HG02588 (cell line): Measurements from ENCODE around the gene USP35.
"Not testable (repeated sequence)": the region's sequence is repeated elsewhere in the genome, so short reads cannot be mapped to it uniquely, and the experiment has no call there.

Experiments
- ATAC-seq: cut with Tn5 transposase; IDR thresholded peaks from one replicate; pipeline ENCODE4 v1.9.1; 2021; ENCODE audit warnings: mild to moderate bottlenecking, moderate library complexity; ENCODE audit not compliant: unreplicated experiment

USP35 gene

DNA sequence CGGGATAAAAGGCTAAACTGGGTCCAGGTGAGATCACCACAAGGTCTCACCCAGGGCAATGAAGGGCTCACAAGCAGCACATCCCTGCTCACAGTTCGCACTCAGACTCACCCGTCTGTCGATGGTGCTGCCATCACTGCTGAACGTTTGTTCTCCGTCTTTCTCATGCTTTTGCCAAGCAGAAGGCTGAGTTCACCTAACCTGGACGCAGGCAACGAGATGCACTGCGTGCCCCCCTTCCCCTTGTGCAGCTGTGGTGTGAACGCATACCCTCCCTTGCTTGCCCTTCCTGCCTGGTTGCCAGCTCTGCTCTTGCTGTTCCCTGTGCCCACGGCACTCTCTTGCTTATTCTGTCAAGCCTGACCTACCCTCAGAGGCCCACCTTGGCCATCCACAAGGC, 18.3 kb upstream of the USP35 start:
- no peak for ATAC-seq

GRCh38 chr11:78170874-78171549, 17.7 kb upstream of the USP35 start:
- no peak for ATAC-seq

DNA sequence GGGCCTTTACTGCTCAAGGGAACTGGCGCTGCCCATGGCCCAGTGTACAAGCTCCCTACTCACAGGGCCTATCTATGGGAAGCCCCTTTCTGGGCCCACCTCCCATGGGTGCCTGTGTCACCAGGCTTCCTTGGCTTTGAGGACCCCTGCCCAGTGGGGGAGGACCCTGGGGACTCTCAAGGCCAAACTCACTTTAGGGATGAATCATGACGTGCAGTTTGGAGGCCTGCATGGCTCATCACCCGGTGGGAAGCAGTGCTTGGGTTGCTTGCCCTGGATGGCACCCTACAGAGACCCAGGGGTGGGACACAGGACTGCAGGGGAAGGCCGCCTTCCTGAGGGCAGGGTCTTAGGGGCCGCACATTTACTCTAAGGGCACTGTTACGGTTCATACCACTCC, 16.8 kb upstream of the USP35 start:
- ATAC-seq = no peak

GRCh38 chr11:78175862-78176261, 12.9 kb upstream of the USP35 start:
- not testable (repeated sequence) for ATAC-seq

DNA sequence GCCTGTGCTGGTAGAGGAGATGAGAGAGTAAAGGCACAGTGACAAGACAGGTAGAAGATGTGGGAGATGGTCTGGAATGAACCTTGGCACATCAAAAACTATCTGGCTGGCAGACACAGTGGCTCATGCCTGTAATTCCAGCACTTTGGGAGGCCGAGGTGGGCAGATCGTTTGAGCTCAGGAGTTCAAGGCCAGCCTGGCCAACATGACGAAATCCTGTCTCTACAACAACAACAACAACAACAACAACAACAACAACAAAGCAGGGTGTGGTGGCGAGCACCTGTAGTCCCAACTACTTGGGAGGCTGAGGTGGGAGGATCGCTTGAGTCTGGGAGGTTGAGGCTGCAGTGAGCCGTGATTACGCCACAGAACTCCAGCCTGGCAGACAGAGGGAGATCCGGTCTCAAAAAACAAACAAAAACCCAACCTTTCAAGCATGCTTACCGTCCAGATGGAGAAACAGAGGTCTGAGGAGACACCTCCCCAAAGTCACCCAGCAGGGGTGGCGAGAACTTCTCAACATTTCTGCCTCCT, 12.0 kb upstream of the USP35 start:
- no peak for ATAC-seq

- no peak for ATAC-seq
Measured at GRCh38 chr11:78177216-78177615, 11.5 kb upstream of the USP35 start.

- no peak for ATAC-seq
Measured at GRCh38 chr11:78179459-78180071, 9.2 kb upstream of the USP35 start.

GRCh38 chr11:78180751-78181150, 8.0 kb upstream of the USP35 start:
- no peak for ATAC-seq

- ATAC-seq = no peak
Measured at GRCh38 chr11:78181185-78181584, 7.5 kb upstream of the USP35 start.

DNA sequence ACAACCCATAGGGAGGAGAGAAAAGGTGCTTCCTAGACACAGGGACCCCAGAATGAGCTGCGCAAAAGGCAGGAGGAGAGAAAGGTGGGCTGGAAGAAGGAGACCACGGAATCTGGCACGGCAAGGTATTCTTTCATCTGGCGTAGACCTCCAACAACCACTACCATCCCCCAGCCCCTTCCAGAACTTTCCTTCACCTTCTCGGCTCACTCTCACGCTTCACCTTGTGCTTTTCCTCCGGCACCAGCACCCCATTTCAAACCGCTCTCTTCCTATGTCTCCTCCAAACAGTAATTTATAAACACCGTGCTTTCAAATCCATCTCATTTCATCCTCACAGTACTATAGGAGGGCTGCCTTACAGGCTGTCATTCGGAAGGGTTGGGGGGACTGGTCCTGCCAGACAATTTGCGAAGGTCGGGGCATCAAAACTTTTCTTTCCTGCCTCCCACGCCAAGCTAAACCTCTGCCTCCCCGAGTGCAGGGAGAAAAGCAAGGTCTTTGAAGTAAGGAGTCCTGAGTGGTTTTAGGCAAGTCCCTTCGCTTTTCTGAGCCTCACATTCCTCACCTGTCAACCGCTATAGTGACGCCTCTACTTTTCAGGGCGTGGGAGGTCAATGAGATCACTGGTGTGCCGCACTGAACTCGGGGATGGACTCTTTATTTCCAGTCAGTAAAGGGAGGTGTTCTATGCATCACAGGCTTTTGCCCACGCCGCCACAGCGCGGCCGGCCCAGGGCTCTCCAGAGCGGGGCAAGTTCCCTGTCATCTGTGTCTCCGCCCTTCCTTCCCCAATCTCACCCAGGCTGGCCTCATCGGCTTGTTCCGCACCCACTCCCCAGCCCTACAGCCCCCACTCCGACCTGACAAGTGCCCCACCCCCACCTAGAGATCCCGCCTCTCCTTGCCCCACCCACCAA, 1.1 kb upstream of the USP35 start:
- peak; percentile 19 for ATAC-seq

- no peak for ATAC-seq
Measured at GRCh38 chr11:78189174-78189724, 530 bp downstream of the USP35 start.

- no peak for ATAC-seq
Measured at GRCh38 chr11:78189851-78190250, 1.1 kb downstream of the USP35 start.

DNA sequence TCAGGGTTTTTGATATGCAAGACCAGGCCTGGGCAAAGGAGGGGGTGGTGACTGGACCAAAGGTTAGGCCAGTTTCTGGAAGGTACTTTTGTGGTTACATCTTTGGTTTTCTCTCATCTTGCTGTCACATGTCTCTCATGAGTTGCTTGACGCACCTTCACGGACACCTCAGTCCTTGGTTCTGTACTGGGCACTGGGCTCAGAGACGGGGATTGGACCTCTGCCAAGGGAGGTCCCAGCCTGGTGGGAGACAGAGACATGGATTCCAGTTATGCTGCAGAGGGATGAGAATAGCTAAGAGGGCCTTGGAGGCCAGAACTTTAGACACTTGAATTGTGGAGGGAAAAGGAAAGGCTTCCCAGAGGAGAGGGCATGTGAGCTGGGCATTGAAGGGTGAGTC, 1.7 kb downstream of the USP35 start:
- ATAC-seq = no peak

- no peak for ATAC-seq
Measured at GRCh38 chr11:78190871-78191538, 2.3 kb downstream of the USP35 start.

DNA sequence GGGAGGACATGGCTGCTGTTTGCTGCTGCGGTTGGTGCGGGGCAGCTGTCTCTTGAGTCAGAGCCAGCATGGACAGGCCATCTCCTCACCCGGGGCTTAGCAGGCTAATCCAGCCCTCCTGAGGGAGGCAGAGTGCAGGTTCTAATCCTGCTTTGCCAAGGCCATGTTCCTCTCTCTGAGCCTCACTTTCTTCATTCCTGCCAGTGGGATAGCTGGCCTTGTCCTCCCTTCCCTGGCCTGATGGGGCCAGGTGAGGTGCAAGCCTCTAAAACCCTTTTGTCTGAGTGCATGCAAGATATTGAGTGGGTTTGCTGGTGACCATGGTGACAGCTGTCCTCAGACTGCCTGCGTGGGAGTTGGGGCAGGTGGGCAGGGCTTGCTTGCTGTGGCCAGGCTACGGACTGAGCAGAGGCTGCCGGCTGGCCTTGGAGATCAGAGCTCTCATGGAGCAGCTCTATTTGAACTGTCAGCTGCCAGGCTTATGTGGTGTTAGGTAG, 3.6 kb downstream of the USP35 start:
- no peak for ATAC-seq

- no peak for ATAC-seq
Measured at GRCh38 chr11:78192911-78193351, 4.2 kb downstream of the USP35 start.

DNA sequence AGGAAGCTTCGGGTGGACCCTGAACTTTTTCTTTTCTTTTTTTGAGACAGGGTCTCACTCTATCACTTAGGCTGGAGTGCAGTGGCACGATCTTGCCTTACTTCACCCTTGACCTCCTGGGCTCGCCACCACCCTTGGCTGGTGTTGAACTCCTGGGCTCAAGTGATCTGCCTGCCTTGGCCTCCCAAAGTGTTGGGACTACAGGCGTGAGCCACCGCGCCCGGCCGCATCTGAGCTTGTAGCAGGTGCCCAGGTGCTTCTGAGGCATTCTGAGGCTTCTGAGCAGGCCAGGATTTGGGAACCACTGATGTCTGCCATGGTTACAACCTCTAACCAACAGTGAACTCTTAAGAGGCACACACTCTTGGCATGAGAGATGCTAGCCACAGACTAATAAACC, 5.1 kb downstream of the USP35 start:
- no peak for ATAC-seq

- ATAC-seq = no peak
Measured at GRCh38 chr11:78194490-78194889, 5.8 kb downstream of the USP35 start.

- ATAC-seq = no peak
Measured at GRCh38 chr11:78195917-78196560, 7.3 kb downstream of the USP35 start.

DNA sequence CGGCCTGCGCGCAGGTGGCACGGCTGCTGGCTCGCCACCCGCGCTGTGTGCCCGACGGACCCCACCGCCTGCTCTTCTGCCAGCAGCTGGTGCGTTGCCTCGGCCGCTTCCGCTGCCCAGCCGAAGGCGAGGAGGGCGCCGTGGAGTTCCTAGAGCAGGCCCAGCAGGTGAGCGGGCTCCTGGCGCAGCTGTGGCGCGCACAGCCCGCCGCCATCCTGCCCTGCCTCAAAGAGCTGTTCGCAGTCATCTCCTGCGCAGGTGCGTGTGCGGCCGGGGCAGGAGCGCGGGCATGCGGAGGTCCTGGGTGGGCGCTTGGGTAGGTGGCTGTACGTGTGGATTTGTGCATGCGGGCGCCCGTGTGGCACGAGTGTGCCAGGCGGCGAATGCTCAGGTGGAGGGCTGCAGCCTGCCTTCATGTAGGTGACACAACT, 8.0 kb downstream of the USP35 start:
- no peak for ATAC-seq
